Measurements from ENCODE around the gene TPH2.

Gene TPH2

GRCh38 chr12:71954861-71955260 is 16.2 kb downstream of the TPH2 start:
- TF ChIP-seq CTCF (IDR thresholded peaks at IDR 0.05; ENCODE audit: borderline replicate concordance, control extremely low read depth, extremely low read depth, insufficient read depth, missing control alignments): no peak
- in situ Hi-C loops (cut with MboI; ENCODE audit: low sequenced_read_pairs, unreplicated experiment): no loop called here
- DNase-seq (ENCODE audit: low spot score): no peak

GRCh38 chr12:71955970-71956369 is 17.3 kb downstream of the TPH2 start:
- no peak for TF ChIP-seq CTCF (IDR thresholded peaks at IDR 0.05; ENCODE audit: borderline replicate concordance, control extremely low read depth, extremely low read depth, insufficient read depth, missing control alignments)
- no peak for DNase-seq (ENCODE audit: low spot score)
- in situ Hi-C loops (cut with MboI; ENCODE audit: low sequenced_read_pairs, unreplicated experiment): no loop called here

GRCh38 chr12:71958056-71958455 is 19.4 kb downstream of the TPH2 start:
- no peak for DNase-seq (ENCODE audit: low spot score)
- in situ Hi-C loops (cut with MboI; ENCODE audit: low sequenced_read_pairs, unreplicated experiment): no loop called here
- TF ChIP-seq CTCF (IDR thresholded peaks at IDR 0.05; ENCODE audit: borderline replicate concordance, control extremely low read depth, extremely low read depth, insufficient read depth, missing control alignments): no peak

- no peak for DNase-seq (ENCODE audit: low spot score)
- in situ Hi-C loops (cut with MboI; ENCODE audit: low sequenced_read_pairs, unreplicated experiment): no loop called here
- no peak for TF ChIP-seq CTCF (IDR thresholded peaks at IDR 0.05; ENCODE audit: borderline replicate concordance, control extremely low read depth, extremely low read depth, insufficient read depth, missing control alignments)
Measured at GRCh38 chr12:71958457-71958856, 19.8 kb downstream of the TPH2 start.

GRCh38 chr12:71958993-71959578 is 20.4 kb downstream of the TPH2 start:
- DNase-seq (ENCODE audit: low spot score): no peak
- in situ Hi-C loops (cut with MboI; ENCODE audit: low sequenced_read_pairs, unreplicated experiment): no loop called here
- no peak for TF ChIP-seq CTCF (IDR thresholded peaks at IDR 0.05; ENCODE audit: borderline replicate concordance, control extremely low read depth, extremely low read depth, insufficient read depth, missing control alignments)

- no peak for TF ChIP-seq CTCF (IDR thresholded peaks at IDR 0.05; ENCODE audit: borderline replicate concordance, control extremely low read depth, extremely low read depth, insufficient read depth, missing control alignments)
- no peak for DNase-seq (ENCODE audit: low spot score)
- in situ Hi-C loops (cut with MboI; ENCODE audit: low sequenced_read_pairs, unreplicated experiment): no loop called here
Measured at GRCh38 chr12:71967211-71967610, 28.6 kb downstream of the TPH2 start.
